OCI-LY3 (cell line): ENCODE data around the gene HLA-DQA1.

Experiments
- H2AFZ ChIP-seq: fragments of 200-600, 300-600 bp; shearing (Covaris generic); 2 replicates; pipeline ENCODE4 v1.6.0; 2014; ENCODE audit warnings: antibody characterized with exemption, low read depth, low read length
- H3K27ac ChIP-seq: fragments of 200-600, 300-600 bp; sonication (generic); 2 replicates; pipeline ENCODE4 v1.5.1; 2014; ENCODE audit warnings: mild to moderate bottlenecking, low read length, moderate library complexity, mixed read lengths
- H3K27me3 ChIP-seq: fragments of 200-600, 300-600 bp; sonication (generic); 2 replicates; pipeline ENCODE4 v1.6.1; 2014; ENCODE audit warnings: low read depth, low read length, mixed read lengths
- H3K36me3 ChIP-seq: fragments of 200-600, 300-600 bp; sonication (generic); replicated peaks from 2 replicates; pipeline ENCODE3; 2014; ENCODE audit warnings: low read depth, low read length, mixed read lengths
- H3K4me1 ChIP-seq: fragments of 300-600, 200-600 bp; sonication (generic); 2 replicates; pipeline ENCODE4 v1.6.1; 2014; ENCODE audit warnings: low read length, mixed read lengths
- H3K4me2 ChIP-seq: fragments of 200-600, 300-600 bp; sonication (generic); 2 replicates; pipeline ENCODE4 v1.6.1; 2014; ENCODE audit warnings: low read length, mixed read lengths
- H3K4me3 ChIP-seq: fragments of 300-600, 200-600 bp; sonication (generic); 2 replicates; pipeline ENCODE4 v1.5.1; 2014; ENCODE audit warnings: antibody characterized with exemption, mild to moderate bottlenecking, low read length, moderate library complexity
- H3K79me2 ChIP-seq: fragments of 300-600, 200-600 bp; shearing (Covaris generic); 2 replicates; pipeline ENCODE4 v1.6.1; 2014; ENCODE audit warnings: mild to moderate bottlenecking, low read length, mixed read lengths
- H3K9ac ChIP-seq: fragments of 300-600, 200-600 bp; shearing (Covaris generic); 2 replicates; pipeline ENCODE4 v1.6.0; 2014; ENCODE audit warnings: mild to moderate bottlenecking, low read length, moderate library complexity
- H3K9me3 ChIP-seq: fragments of 200-600, 300-600 bp; shearing (Covaris generic); 2 replicates; pipeline ENCODE4 v1.6.1; 2014; ENCODE audit warnings: low read length, mixed read lengths; ENCODE audit not compliant: insufficient read depth
- H4K20me1 ChIP-seq: fragments of 200-600, 300-600 bp; sonication (generic); 2 replicates; pipeline ENCODE4 v1.6.1; 2016; ENCODE audit warnings: low read length, mixed read lengths; ENCODE audit not compliant: insufficient read depth
- CTCF ChIP-seq: fragments of 200-600, 300-600 bp; sonication (generic); IDR thresholded peaks from 2 replicates; pipeline ENCODE4 v1.5.1; 2014; ENCODE audit warnings: antibody characterized with exemption, low read length, low read depth
- EZH2phosphoT487 ChIP-seq: fragments of 200-600 bp; shearing (Covaris generic); IDR thresholded peaks from 2 replicates; pipeline ENCODE4 v1.6.1; 2018; ENCODE audit warnings: antibody characterized with exemption, mixed run types, low read depth

The HLA-DQA1 gene

GRCh38 chr6:32680055-32680454 is 42.8 kb downstream of the HLA-DQA1 start:
- H3K27me3 ChIP-seq: no peaks in the 10 kb centered on the region
- TF ChIP-seq CTCF: no peak
- TF ChIP-seq EZH2phosphoT487: no peak

GRCh38 chr6:32684246-32684645 is 47.0 kb downstream of the HLA-DQA1 start:
- no peaks in the 10 kb centered on the region for H3K79me2 ChIP-seq
- H3K9me3 ChIP-seq: no peaks in the 10 kb centered on the region
- TF ChIP-seq CTCF (no peak), EZH2phosphoT487 (no peak)
- no peak overlapping the region for H3K4me2 ChIP-seq
- no peak overlapping the region for H3K27ac ChIP-seq
- H3K27me3 ChIP-seq: no peaks in the 10 kb centered on the region
- H3K4me1 ChIP-seq: peaks cover 53% of the 10 kb centered on the region
- H2AFZ ChIP-seq: no peak overlapping the region
- H3K36me3 ChIP-seq: no peaks in the 10 kb centered on the region
- no peak overlapping the region for H3K9ac ChIP-seq
- H4K20me1 ChIP-seq: no peaks in the 10 kb centered on the region
- H3K4me3 ChIP-seq: no peak overlapping the region

More at GRCh38 chr6:32680055-32680454, 42.8 kb downstream of the HLA-DQA1 start:
- Histone ChIP-seq H3K9me3 (no peaks in the 10 kb centered on the region; the same call in 1 of the 2 replicates), H3K4me3 (no peak overlapping the region; the same call in 1 of the 2 replicates), H3K4me1 (peaks cover 16% of the 10 kb centered on the region), H3K79me2 (no peaks in the 10 kb centered on the region), H4K20me1 (no peaks in the 10 kb centered on the region), H3K36me3 (no peaks in the 10 kb centered on the region), H3K4me2 (peak overlapping the region; percentile 40), H3K27ac (no peak overlapping the region), H2AFZ (no peak overlapping the region), H3K9ac (no peak overlapping the region)

- Histone ChIP-seq H3K36me3 (no peaks in the 10 kb centered on the region), H3K27me3 (no peaks in the 10 kb centered on the region), H3K79me2 (no peaks in the 10 kb centered on the region), H3K4me2 (peak overlapping the region; percentile 73), H3K4me1 (peaks cover 53% of the 10 kb centered on the region), H3K27ac (peak overlapping the region; percentile 82), H3K9ac (peak overlapping the region; percentile 52), H3K4me3 (peak overlapping the region; percentile 60), H3K9me3 (no peaks in the 10 kb centered on the region), H2AFZ (no peak overlapping the region), H4K20me1 (no peaks in the 10 kb centered on the region)
- TF ChIP-seq EZH2phosphoT487: no peak
- TF ChIP-seq CTCF: no peak
Observed at GRCh38 chr6:32685603-32686002, 48.4 kb downstream of the HLA-DQA1 start.

- no peak overlapping the region for H2AFZ ChIP-seq
Observed at GRCh38 chr6:32689531-32690501, 52.6 kb downstream of the HLA-DQA1 start.

More at GRCh38 chr6:32689531-32690501, 52.6 kb downstream of the HLA-DQA1 start:
- H3K9ac ChIP-seq: peak overlapping the region; percentile 73
- H3K4me1 ChIP-seq: peaks cover 68% of the 10 kb centered on the region
- H3K4me3 ChIP-seq: peak overlapping the region; percentile 62
- no peaks in the 10 kb centered on the region for H3K27me3 ChIP-seq
- no peaks in the 10 kb centered on the region for H4K20me1 ChIP-seq
- H3K79me2 ChIP-seq: no peaks in the 10 kb centered on the region
- peak overlapping the region; percentile 76 for H3K4me2 ChIP-seq
- TF ChIP-seq EZH2phosphoT487 (no peak), CTCF (no peak)
- peak overlapping the region; percentile 92 for H3K27ac ChIP-seq
- no peaks in the 10 kb centered on the region for H3K36me3 ChIP-seq
- no peaks in the 10 kb centered on the region for H3K9me3 ChIP-seq
